Activated B cell treated with CpG ODN at 0.5 μM for 24 hours (primary cell): ENCODE data around the gene HNRNPL. TPM values are rescaled to one million over a fixed set of nuclear protein-coding genes. Genes with fewer than 3 reads are reported as not detected.
A peak's percentile ranks its signal among the peaks of the same experiment; 100 is the strongest.
"Not testable (repeated sequence)": the region's sequence is repeated elsewhere in the genome, so short reads cannot be mapped to it uniquely, and the experiment has no call there.

Source experiments
- ATAC-seq: fragments of 200-7000 bp; cut with Tn5 transposase; one replicate; pipeline ENCODE4 v1.10.0; 2021; ENCODE audit warnings: low read depth, mild to moderate bottlenecking, moderate library complexity
- CTCF ChIA-PET: fragments of 350-600 bp; sonication (Branson Sonifier 250); formaldehyde crosslinking; loops from one replicate; lab custom pipeline; 2021; ENCODE audit warnings: antibody characterized with exemption; lab: Charles Lee
- POLR2A ChIA-PET: fragments of 350-600 bp; sonication (Branson Sonifier 250); formaldehyde crosslinking; loops from one replicate; lab custom pipeline; 2021; ENCODE audit warnings: antibody characterized with exemption; lab: Charles Lee
- DNase-seq: peaks from one replicate; pipeline ENCODE4 v3.0.0; 2022
- H3K27ac Mint-ChIP-seq: one replicate; pipeline ENCODE4 v1.8.0; 2020; ENCODE audit warnings: mixed read lengths
- H3K27me3 Mint-ChIP-seq: one replicate; pipeline ENCODE4 v1.8.0; 2021; ENCODE audit warnings: mixed read lengths
- H3K36me3 Mint-ChIP-seq: one replicate; pipeline ENCODE4 v1.8.0; 2021; ENCODE audit warnings: low read depth, mixed read lengths
- H3K4me1 Mint-ChIP-seq: one replicate; pipeline ENCODE4 v1.8.0; 2021; ENCODE audit warnings: mixed read lengths
- H3K4me3 Mint-ChIP-seq: one replicate; pipeline ENCODE4 v1.8.0; 2020; ENCODE audit warnings: mild to moderate bottlenecking, mixed read lengths
- H3K9me3 Mint-ChIP-seq: one replicate; pipeline ENCODE4 v1.8.0; 2020; ENCODE audit warnings: mixed read lengths
- intact Hi-C: fragments of 100-400 bp; cut with micrococcal nuclease; formaldehyde crosslinking; loops from one replicate; pipeline ENCODE4 v1.15.1; 2024
- total RNA-seq: library from RNA; stranded (reverse); gene quantifications from 2 replicates; pipeline ENCODE4 v1.2.3, GENCODE V29; 2022
- TF ChIP-seq, protein P1 (sequence below): fragments of 200-600 bp; IDR thresholded peaks from one replicate; pipeline ENCODE4 v1.8.0; 2022; ENCODE audit warnings: antibody characterized with exemption, mild to moderate bottlenecking

The HNRNPL gene
- total RNA-seq, 1 donor from 2014 or later, result 546 TPM

GRCh38 chr19:38878575-38879399 is 29.0 kb upstream of the HNRNPL start:
- Mint-ChIP-seq H3K27me3 (no peaks in the 10 kb centered on the region), H3K4me1 (peaks cover 49% of the 10 kb centered on the region), H3K4me3 (peak overlapping the region; percentile 92), H3K27ac (peak overlapping the region; percentile 98), H3K9me3 (no peaks in the 10 kb centered on the region), H3K36me3 (peaks cover 25% of the 10 kb centered on the region)
- ATAC-seq (no peak), DNase-seq (no peak)
- TF ChIP-seq, protein P1, sequence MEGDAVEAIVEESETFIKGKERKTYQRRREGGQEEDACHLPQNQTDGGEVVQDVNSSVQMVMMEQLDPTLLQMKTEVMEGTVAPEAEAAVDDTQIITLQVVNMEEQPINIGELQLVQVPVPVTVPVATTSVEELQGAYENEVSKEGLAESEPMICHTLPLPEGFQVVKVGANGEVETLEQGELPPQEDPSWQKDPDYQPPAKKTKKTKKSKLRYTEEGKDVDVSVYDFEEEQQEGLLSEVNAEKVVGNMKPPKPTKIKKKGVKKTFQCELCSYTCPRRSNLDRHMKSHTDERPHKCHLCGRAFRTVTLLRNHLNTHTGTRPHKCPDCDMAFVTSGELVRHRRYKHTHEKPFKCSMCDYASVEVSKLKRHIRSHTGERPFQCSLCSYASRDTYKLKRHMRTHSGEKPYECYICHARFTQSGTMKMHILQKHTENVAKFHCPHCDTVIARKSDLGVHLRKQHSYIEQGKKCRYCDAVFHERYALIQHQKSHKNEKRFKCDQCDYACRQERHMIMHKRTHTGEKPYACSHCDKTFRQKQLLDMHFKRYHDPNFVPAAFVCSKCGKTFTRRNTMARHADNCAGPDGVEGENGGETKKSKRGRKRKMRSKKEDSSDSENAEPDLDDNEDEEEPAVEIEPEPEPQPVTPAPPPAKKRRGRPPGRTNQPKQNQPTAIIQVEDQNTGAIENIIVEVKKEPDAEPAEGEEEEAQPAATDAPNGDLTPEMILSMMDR, result no peak
- ChIA-PET POLR2A (interaction anchor here (0.5 to 7.4 kb wide), 22 partner anchors 9 to 561 kb away, joined by 3 to 125 read pairs (median 6); partner anchors contain the start of genes ECH1, FAM98C, HNRNPL and MRPS12), CTCF (interaction anchor here (0.5 to 3.6 kb wide), 7 partner anchors 9 to 543 kb away, joined by 3 to 19 read pairs (median 3); partner anchors contain the start of genes CATSPERG, MRPS12 and SARS2)
- intact Hi-C loops, result loop anchor here (1.0 to 2.0 kb wide), 5 partner anchors 8 to 52 kb away; partner anchors contain the start of genes ECH1, MRPS12, NFKBIB and SARS2

DNA sequence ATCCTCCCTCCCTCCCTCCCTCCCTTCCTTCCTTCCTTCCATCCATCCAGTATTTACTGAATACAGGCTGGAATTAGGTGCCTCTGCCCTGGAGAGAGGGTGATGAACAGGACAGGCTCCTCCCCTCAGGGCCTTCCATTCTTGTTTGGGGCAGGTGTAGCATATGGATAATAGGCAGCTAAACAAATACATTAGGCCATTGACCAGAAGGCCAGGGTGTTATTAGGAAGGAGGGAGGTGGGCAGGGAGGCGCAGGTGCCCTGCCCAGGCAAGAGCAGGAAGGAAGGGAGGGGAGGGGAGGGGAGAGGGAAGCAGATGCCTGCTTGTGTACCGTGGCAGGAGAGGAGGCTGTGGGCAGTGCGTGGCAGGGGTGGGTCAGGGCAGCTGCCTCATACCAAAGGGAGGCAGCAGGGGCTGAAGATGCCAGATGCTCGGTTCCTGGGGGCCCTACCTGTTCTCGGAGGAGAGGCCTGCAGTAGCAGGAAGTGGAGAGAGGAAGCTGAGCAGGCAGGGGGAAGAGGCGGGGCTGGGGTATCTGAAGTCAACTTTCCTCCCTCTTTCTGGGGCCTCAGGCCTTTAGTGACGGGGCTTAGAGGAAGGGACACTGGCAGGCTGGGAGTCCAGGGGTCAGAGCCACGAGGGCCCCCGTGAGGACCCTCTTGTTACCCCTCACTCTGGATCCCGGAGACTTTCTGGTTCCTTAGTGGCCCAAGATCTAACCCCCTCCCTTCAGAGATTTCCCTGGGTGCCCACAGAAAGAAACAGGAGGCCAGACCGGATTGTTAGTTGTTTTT is 28.2 kb upstream of the HNRNPL start, which contains the start of gene RINL:
RINL (minus strand) TSS at position 495 of the 794 bp plus-strand sequence. CDS start 1,533 bp downstream, outside the sequence.
- peaks cover 26% of the 10 kb centered on the region for H3K36me3 Mint-ChIP-seq
- no peaks in the 10 kb centered on the region for H3K9me3 Mint-ChIP-seq
- H3K27ac Mint-ChIP-seq, result peak within 1 kb of the TSS; percentile 98
- ATAC-seq (peak; percentile 94), DNase-seq (peak; percentile 57)
- ChIA-PET POLR2A (interaction anchor here (0.5 to 7.4 kb wide), 22 partner anchors 8 to 560 kb away, joined by 3 to 125 read pairs (median 8); partner anchors contain the start of genes ECH1, FAM98C, HNRNPL and NFKBIB), CTCF (interaction anchor here (0.5 to 3.6 kb wide), 6 partner anchors 9 to 542 kb away, joined by 3 to 19 read pairs (median 3); partner anchors contain the start of gene CATSPERG)
- H3K4me1 Mint-ChIP-seq, result peaks cover 48% of the 10 kb centered on the region
- TF ChIP-seq, protein P1, result no peak
- H3K27me3 Mint-ChIP-seq, result no peaks in the 10 kb centered on the region
- peak within 1 kb of the TSS; percentile 92 for H3K4me3 Mint-ChIP-seq
- intact Hi-C loops, result loop anchor here (1.0 to 2.0 kb wide), 5 partner anchors 8 to 52 kb away; partner anchors contain the start of genes ECH1, MRPS12, NFKBIB and SARS2

GRCh38 chr19:38875656-38876395 is 26.0 kb upstream of the HNRNPL start:
- TF ChIP-seq, protein P1, result no peak
- peaks cover 28% of the 10 kb centered on the region for H3K36me3 Mint-ChIP-seq
- peaks cover 47% of the 10 kb centered on the region for H3K4me1 Mint-ChIP-seq
- no peaks in the 10 kb centered on the region for H3K27me3 Mint-ChIP-seq
- intact Hi-C loops, result no loop called here
- no peak overlapping the region for H3K4me3 Mint-ChIP-seq
- DNase-seq (no peak), ATAC-seq (no peak)
- no peaks in the 10 kb centered on the region for H3K9me3 Mint-ChIP-seq
- ChIA-PET POLR2A (interaction anchor here (0.6 to 7.4 kb wide), 8 partner anchors 12 to 557 kb away, joined by 3 to 125 read pairs (median 6); partner anchors contain the start of genes ECH1 and HNRNPL), CTCF (interaction anchor here (3.6 kb wide), 1 partner anchor 12 kb away, joined by 19 read pairs; no protein-coding TSS in a partner anchor)
- peak overlapping the region; percentile 63 for H3K27ac Mint-ChIP-seq

- ATAC-seq, H3K27me3 Mint-ChIP-seq, H3K4me3 Mint-ChIP-seq, H3K9me3 Mint-ChIP-seq, intact Hi-C loops, DNase-seq: not testable (repeated sequence)
- Mint-ChIP-seq H3K4me1 (peaks cover 50% of the 10 kb centered on the region), H3K36me3 (peaks cover 36% of the 10 kb centered on the region), H3K27ac (peak overlapping the region; percentile 54)
- POLR2A ChIA-PET, result interaction anchor here (1.1 kb wide), 1 partner anchor 12 kb away, joined by 3 read pairs; no protein-coding TSS in a partner anchor
- CTCF ChIA-PET, result interaction anchor here (0.6 kb wide), 1 partner anchor 13 kb away, joined by 3 read pairs; no protein-coding TSS in a partner anchor
Observed at GRCh38 chr19:38873400-38873799, 23.6 kb upstream of the HNRNPL start.
